ENCODE measurements around the gene VTI1A. TPM values are rescaled to one million over a fixed set of nuclear protein-coding genes. Genes with fewer than 3 reads are reported as not detected.
A peak's percentile ranks its signal among the peaks of the same experiment; 100 is the strongest.

VTI1A gene
- total and polyA plus RNA-seq, 2 of the 13 experiments (the other 11 are each of a cell fraction or from before 2014, with no cell fraction given), result 11.7 to 32.7 TPM

DNA sequence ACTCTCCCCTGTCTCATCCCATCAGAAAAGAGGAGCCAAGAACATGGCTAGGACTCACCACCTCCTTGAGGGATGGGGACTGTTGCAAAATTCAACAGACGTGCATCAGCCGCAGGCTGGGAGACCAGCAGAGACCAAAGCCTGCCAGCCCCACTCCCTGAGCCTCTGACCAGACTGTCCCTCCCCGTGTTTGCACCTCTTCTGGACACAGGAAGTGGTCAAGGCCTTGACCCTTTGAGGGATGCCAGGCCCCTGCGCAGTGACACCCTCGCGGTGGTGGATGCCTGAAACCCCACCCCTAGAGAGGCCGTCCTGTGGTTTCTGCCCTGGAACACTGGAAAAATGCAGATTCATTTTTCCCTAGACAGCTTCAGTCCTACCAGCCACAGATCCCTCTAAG lies 374.6 kb downstream of the VTI1A start:
- H3K4me2 ChIP-seq (ENCODE audit: low read depth, low read length), result no peak overlapping the region
- H3K27me3 ChIP-seq (ENCODE audit: control insufficient read depth in 1 of 2, insufficient read depth in 2 of 2, low read length in 2 of 2), result no peaks in the 10 kb centered on the region
- H2AFZ ChIP-seq (ENCODE audit: low read length), result no peak overlapping the region
- FAIRE-seq (no peak), ATAC-seq (peak; percentile 84), DNase-seq (ENCODE audit: low spot score) (peak; percentile 59)
- in situ Hi-C loops (cut with HindIII; ENCODE audit: extremely low pct_ligation_motif_present, low pct_unique_long_range_greater_than_20kb), result no loop called here
- H3K36me3 ChIP-seq (replicated peaks in 1 of 2; ENCODE audit: control insufficient read depth in 1 of 2, insufficient read depth in 2 of 2, low read length in 2 of 2), result no peaks in the 10 kb centered on the region; a peak in 1 of 5 replicates
- no peaks in the 10 kb centered on the region for H4K20me1 ChIP-seq (ENCODE audit: insufficient read depth, low read length)
- peaks cover 30% of the 10 kb centered on the region for H3K4me1 ChIP-seq (ENCODE audit: insufficient read depth, low read length)
- POLR2A ChIA-PET, result interaction anchor here (1.0 kb wide), 1 partner anchor 10 kb away, joined by 3 read pairs; no protein-coding TSS in a partner anchor
- 46% methylated on average over 2 of the region's 7 CpGs for WGBS (ENCODE audit: low lambda C conversion rate)
- no peak overlapping the region for H3K9ac ChIP-seq (ENCODE audit: insufficient read depth, low read depth, low read length)
- no peaks in the 10 kb centered on the region for H3K9me3 ChIP-seq (ENCODE audit: low read length)
- no TSS peak for BruUV-seq (replicated peaks)
- CTCF ChIA-PET (ENCODE audit: low intra/inter-chr PET ratio, low total read pairs), result no interaction called here
- no peak overlapping the region for H3K4me3 ChIP-seq (replicated peaks in 1 of 3; ENCODE audit: insufficient read depth in 1 of 3, low read depth in 2 of 3, low read length in 3 of 3)
- no peaks in the 10 kb centered on the region for H3K79me2 ChIP-seq (ENCODE audit: insufficient read depth, low read length)
- no peak overlapping the region for H3K27ac ChIP-seq (ENCODE audit: extremely low read length, insufficient read depth, low read length)
- intact Hi-C loops (cut with micrococcal nuclease; ENCODE audit: unreplicated experiment), result no loop called here
- TF ChIP-seq, protein P1, sequence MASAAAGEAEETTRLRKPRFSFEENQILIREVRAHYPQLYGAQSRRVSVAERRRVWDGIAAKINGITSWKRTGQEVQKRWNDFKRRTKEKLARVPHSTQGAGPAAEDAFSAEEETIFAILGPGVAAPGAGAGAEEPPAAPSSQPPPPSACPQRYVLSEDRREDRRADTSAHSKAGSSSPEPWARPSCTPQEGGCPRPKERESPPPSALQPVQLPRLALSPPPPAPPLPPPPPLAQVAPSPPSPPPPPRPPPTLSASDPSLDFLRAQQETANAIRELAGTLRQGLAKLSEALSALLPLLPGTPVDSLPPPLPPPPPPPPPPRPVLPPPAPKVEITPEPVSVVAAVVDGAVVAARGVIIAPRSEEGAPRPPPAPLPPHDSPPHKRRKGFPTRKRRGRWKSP (CRISPR knock-in tag; IDR thresholded peaks at IDR 0.05), result no peak
- peak; percentile 31; the same call in 1 of the 2 replicates for TF ChIP-seq PHF21A (CRISPR knock-in tag; IDR thresholded peaks at IDR 0.05)
- TF ChIP-seq NCOA2 (CRISPR knock-in tag; IDR thresholded peaks at IDR 0.05), result peak; percentile 62; the same call in 1 of the 2 replicates
- TF ChIP-seq ZMYM3 (CRISPR knock-in tag; IDR thresholded peaks at IDR 0.05), result peak; percentile 65
- TF ChIP-seq CEBPG (CRISPR knock-in tag; IDR thresholded peaks at IDR 0.05), result peak; percentile 48; the same call in 1 of the 2 replicates
- TF ChIP-seq, protein P2, sequence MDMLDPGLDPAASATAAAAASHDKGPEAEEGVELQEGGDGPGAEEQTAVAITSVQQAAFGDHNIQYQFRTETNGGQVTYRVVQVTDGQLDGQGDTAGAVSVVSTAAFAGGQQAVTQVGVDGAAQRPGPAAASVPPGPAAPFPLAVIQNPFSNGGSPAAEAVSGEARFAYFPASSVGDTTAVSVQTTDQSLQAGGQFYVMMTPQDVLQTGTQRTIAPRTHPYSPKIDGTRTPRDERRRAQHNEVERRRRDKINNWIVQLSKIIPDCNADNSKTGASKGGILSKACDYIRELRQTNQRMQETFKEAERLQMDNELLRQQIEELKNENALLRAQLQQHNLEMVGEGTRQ (IDR thresholded peaks at IDR 0.05; ENCODE audit: low read depth, low read length), result no peak
- TF ChIP-seq, protein P2 (CRISPR knock-in tag; IDR thresholded peaks at IDR 0.05; ENCODE audit: borderline replicate concordance), result no peak
- TF ChIP-seq U2AF1 (optimal IDR thresholded peaks at IDR 0.05; ENCODE audit: low read depth, low read length), result no peak
- peak; percentile 46; the same call in 1 of the 2 replicates for TF ChIP-seq SOX5 (CRISPR knock-in tag; IDR thresholded peaks at IDR 0.05; ENCODE audit: borderline replicate concordance)
- no peak for TF ChIP-seq SMAD9 (CRISPR knock-in tag; IDR thresholded peaks at IDR 0.05)
- peak; percentile 60 for TF ChIP-seq FOSL2 (CRISPR knock-in tag; IDR thresholded peaks at IDR 0.05)
- TF ChIP-seq, protein P3, sequence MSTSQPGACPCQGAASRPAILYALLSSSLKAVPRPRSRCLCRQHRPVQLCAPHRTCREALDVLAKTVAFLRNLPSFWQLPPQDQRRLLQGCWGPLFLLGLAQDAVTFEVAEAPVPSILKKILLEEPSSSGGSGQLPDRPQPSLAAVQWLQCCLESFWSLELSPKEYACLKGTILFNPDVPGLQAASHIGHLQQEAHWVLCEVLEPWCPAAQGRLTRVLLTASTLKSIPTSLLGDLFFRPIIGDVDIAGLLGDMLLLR (CRISPR knock-in tag; IDR thresholded peaks at IDR 0.05), result no peak
- TF ChIP-seq KDM2A (CRISPR knock-in tag; IDR thresholded peaks at IDR 0.05; ENCODE audit: borderline replicate concordance, low read depth), result 0 out of 2 replicates have a peak, but pooled peaks have one; percentile 30
- TF ChIP-seq RXRA (CRISPR knock-in tag; IDR thresholded peaks at IDR 0.05), result peak; percentile 86
- peak; percentile 52; the same call in 1 of the 2 replicates for TF ChIP-seq PATZ1 (CRISPR knock-in tag; IDR thresholded peaks at IDR 0.05)
- TF ChIP-seq BCL6 (CRISPR knock-in tag; IDR thresholded peaks at IDR 0.05), result peak; percentile 62
- TF ChIP-seq, protein P4, sequence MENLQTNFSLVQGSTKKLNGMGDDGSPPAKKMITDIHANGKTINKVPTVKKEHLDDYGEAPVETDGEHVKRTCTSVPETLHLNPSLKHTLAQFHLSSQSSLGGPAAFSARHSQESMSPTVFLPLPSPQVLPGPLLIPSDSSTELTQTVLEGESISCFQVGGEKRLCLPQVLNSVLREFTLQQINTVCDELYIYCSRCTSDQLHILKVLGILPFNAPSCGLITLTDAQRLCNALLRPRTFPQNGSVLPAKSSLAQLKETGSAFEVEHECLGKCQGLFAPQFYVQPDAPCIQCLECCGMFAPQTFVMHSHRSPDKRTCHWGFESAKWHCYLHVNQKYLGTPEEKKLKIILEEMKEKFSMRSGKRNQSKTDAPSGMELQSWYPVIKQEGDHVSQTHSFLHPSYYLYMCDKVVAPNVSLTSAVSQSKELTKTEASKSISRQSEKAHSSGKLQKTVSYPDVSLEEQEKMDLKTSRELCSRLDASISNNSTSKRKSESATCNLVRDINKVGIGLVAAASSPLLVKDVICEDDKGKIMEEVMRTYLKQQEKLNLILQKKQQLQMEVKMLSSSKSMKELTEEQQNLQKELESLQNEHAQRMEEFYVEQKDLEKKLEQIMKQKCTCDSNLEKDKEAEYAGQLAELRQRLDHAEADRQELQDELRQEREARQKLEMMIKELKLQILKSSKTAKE (CRISPR knock-in tag; IDR thresholded peaks at IDR 0.05; ENCODE audit: borderline replicate concordance), result peak; percentile 61; the same call in 1 of the 2 replicates
- TF ChIP-seq FOXO1 (CRISPR knock-in tag; IDR thresholded peaks at IDR 0.05), result peak; percentile 43; the same call in 1 of the 2 replicates

Measured in HepG2 (cell line).